ENCODE results near the gene SNTB2. TPM values are rescaled to one million over a fixed set of nuclear protein-coding genes. Genes with fewer than 3 reads are reported as not detected.

The SNTB2 gene
- total RNA-seq, 1 experiment from 2014 or later, result 15.1 TPM

DNA sequence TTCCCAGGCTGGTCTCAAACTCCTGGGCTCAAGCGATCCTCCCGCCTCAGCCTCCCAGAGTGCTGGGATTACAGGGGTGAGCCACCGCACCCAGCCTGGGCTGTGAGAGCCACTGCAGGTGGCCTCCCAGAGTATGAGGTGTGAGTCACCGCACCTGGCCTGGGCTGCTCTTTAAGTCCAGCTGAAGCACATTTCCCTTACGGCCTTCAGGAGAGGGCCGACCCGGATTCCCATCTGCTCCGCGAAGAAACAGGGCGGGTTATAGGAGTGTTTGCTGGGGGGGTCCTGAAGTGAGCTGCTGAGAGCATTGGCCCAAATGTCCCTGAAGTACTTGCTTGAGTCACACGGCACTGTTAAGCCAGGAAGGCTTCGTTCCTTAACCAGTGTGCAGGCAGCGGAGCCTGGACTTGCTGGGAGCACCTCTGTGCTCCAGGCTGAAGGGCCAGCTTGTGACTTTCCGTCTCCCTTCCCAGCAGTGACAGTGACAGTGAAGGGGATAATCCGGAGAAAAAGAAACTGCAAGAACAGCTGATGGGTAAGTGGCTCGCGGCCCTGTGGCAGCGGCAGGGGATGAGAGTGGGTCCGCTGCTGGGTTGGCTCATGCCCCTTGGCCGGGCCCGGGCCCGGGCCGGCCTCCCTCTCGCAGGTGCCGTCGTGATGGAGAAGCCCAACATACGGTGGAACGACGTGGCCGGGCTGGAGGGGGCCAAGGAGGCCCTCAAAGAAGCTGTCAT lies 131.4 kb downstream of the SNTB2 start:
- DNase-seq (ENCODE audit: low spot score), result no peak

DNA sequence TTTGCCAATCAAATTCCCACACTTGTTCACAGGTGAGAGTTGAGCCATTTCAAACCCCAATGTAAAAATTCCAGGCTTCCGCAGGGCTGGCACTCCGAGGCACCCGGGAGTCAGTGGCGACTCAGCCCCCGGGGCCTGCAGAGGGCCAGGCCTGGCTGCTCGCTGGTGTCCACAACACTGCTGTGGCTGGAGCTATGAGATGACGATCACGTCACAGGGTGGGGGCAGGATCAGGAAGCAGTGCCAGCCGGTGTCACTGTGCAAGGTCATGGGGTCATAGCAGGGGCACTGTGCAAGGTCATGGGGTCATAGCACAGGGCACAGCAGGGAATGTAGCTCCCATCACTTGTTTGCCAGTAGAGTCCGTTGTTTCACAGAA lies 131.9 kb downstream of the SNTB2 start:
- DNase-seq (ENCODE audit: low spot score), result no peak

DNA sequence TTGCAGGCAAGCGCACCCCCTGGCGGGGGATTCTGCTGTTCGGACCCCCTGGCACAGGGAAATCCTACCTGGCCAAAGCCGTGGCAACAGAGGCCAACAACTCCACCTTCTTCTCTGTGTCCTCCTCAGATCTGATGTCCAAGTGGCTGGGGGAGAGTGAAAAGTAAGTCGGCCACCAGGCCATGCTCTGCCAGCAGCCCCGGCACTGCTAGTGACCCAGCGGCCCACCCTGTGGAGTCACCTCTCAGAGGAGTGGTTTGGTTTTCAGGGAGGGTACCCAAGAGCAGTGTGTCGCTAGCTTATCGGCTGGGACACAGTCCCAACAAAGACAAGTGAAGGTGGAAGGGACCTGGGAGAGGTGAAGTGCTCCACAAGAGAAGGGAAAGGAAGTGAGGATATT lies 132.4 kb downstream of the SNTB2 start:
- no peak for DNase-seq (ENCODE audit: low spot score)

DNA sequence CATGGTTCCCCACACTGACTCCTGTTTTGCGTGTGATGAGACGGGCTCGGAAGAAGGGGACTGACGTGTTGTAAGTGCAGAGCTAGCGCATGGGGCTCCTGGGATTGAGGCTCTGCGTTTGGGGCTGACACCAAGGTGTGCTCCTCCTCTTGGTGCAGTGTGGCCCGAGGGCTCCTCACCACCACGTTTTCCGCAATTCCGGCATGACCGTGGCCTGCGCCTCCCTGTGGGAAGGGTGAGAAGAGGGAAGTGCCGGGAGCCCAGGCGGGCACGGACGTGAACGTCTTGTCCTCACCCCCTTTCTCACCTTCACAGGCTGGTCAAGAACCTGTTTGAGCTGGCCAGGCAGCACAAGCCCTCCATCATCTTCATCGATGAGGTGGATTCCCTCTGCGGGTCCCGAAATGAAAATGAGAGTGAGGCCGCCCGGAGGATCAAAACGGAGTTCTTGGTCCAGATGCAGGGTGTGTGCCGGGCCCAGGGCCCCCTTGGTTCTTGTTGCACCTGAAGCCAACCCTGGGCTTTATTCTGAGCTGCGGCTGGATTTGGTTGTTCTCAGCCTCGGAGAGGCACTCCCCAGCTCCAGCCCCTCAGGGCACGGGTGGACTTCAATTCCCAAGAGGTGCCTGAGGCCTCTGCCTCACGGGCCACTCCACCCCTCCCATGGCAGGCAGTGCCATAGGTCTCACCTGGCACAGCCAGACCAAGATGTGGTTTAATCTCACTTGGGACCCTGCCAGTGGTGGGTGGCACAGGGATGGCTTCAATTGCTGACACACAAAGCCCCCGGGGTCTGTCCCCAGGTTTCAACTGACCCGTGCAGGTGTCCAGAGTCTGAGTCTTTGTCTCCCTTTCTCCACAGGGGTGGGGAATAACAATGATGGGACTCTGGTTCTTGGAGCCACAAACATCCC lies 133.1 kb downstream of the SNTB2 start:
- no peak for DNase-seq (ENCODE audit: low spot score)

DNA sequence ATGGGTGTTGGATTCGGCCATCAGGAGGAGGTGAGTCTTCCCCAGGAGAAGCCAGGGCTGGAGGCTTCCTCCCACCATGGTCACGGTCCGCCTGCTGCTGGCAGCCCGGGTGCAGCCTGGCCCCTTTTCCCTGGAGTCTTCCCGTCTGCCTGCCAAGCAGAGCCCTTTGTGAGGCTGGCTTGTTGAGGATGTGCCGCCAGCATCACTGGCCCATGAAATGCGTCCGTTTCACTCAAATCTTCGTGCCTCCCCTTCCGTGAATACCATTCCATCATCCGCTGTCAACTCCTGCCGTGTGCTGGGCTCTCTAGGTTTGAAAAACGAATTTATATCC lies 133.7 kb downstream of the SNTB2 start:
- no peak for DNase-seq (ENCODE audit: low spot score)

DNA sequence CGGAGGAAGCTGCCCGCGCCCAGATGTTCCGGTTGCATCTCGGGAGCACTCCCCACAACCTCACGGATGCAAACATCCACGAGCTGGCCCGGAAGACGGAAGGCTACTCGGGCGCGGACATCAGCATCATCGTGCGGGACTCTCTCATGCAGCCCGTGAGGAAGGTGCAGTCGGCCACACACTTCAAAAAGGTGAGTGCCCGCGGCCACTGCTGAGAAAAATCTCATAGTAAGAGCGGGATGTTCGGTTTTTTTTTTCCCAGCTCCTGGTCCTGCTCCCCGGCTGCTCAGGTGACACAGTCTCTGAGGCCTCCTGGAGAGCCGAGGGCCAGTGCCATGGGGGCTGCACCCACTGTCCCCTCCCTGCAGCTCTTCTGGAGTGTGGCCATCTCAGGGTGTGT lies 134.1 kb downstream of the SNTB2 start:
- no peak for DNase-seq (ENCODE audit: low spot score)

DNA sequence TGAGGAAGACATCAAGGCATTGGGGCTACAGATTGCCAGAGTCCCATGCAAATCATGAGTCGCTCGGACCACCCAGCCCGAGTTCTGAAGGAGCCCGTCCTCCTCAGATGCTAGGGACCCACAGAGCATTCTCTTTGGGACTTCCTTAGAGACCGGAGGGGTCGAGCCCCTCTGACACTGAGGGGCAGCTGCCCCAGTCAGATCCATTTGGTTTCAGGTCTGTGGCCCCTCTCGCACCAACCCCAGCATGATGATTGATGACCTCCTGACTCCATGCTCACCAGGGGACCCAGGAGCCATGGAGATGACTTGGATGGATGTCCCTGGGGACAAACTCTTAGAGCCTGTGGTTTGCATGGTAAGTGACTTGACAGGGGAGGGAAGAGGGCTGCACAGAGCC lies 135.4 kb downstream of the SNTB2 start:
- DNase-seq (ENCODE audit: low spot score), result no peak

DNA sequence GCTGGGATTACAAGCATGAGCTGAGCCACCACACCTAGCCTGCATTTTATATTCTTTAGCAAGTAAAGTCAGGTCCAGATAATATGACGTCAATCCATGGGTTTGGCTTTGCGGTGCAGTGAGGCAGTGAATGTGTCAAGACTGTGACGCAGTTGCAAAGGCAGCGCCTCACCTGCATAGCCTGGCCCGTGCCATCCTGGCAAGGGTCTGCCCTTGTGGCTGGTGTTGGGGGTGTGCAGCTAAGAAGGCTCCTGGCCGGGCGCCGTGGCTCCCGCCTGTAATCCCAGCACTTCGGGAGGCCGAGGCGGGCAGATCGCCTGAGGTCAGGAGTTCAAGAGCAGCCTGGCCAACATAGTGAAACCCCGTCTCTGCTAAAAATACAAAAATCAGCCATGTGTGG lies 136.5 kb downstream of the SNTB2 start:
- no peak for DNase-seq (ENCODE audit: low spot score)

DNA sequence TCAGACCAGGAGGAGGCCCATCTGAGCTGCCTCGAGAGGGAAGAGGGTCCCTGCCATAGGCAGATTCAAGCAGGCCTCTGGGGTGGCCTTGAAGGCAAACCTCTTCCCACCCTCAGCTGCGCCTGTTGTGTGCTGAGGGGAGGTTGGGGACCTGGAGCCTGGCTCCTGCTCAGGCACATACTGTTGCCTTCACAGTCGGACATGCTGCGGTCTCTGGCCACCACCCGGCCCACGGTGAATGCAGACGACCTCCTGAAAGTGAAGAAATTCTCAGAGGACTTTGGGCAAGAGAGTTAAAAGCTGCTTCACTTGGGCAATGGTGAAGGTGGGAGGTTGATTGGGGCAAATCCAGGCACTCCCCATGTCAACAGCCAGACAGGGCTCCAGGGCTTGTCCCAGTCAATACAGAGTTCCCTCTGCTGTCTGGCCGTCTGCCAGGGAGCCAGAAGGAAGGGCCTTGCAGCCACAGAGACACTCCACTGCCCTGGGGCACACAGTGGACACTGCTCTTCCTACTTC lies 137.1 kb downstream of the SNTB2 start:
- DNase-seq (ENCODE audit: low spot score), result no peak

DNA sequence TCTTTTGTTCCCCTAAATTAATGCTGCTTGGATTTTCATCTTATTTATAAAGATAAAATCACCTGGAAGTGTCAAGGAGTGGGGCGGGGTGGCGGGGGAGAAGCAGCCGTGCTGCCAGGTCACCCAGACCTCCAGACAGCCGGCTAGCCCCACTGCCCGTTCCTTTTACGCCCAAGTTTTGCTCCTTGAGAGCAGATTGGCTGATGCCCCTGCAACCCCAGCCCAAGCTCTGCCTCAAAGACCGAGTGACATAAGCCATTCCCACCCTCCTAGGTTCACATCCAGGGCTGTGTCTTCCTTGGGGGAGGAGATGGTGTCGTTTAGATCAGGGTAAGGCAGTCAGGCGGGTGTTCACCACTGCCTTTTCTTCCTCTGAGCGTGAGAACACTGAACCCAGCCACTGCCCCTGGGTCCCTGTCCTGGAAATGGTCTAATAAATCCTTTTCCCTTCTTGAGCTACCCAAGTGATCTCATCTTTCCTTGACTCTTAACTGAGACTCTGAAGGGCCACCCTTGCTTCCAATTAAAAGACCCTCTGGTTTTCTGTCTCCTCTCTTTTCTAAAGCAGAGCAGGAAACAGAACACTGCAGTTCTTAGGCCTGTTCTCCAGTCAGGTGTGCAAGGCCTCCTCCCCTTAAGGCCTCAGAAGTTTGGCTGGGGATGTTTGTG lies 137.8 kb downstream of the SNTB2 start:
- no peak for DNase-seq (ENCODE audit: low spot score)

DNA sequence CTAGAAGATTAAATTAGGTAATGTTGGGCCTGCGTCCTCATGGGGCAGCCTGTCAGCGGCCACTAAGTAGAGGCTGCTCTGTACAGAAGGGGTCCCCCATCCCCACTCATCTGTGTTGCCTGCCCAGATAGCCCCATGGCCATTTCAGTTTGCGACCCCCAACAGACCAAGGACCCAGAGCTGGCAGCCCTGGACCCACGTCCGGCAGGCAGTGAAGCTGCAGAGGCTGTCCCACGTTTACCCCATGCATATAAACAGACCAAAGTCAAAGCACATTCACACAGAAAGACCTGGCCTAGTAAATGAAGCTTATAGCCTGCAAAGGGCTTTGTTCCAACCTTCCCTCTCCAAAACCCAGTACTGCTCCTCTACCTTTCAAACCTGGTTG lies 138.8 kb downstream of the SNTB2 start:
- DNase-seq (ENCODE audit: low spot score), result no peak

DNA sequence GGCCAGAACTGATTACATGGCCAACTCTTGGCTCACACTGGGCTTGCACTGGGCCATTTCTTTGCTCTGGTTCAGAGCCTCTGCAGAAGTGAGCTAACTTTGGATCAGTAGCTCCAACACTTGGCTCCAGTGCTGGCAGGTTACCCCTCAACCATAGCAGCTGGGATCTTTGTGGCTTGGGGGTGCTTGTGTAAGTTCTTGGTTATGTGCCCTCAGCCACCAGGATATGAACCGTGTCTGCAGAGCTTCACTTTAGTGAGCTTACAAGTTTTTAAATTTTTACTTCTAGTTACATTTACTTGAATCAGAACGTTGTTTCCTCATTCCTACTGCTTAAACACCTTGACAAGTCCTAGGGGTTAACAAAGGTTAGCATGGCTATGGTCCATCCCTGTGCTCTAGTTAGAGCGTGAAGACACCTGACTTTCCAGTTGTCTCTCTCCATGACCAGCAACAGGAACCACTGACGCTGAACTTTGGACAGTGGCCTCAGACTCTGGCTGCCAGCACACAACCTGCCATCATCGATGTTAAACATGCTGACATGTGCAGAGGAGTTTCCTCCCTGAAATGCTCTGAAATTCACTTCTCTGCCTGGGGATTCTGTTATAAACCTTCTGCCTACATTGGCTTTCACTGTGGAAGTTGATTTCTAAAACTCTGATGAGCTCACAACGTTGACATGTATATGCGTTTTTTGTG lies 139.4 kb downstream of the SNTB2 start:
- no peak for DNase-seq (ENCODE audit: low spot score)

DNA sequence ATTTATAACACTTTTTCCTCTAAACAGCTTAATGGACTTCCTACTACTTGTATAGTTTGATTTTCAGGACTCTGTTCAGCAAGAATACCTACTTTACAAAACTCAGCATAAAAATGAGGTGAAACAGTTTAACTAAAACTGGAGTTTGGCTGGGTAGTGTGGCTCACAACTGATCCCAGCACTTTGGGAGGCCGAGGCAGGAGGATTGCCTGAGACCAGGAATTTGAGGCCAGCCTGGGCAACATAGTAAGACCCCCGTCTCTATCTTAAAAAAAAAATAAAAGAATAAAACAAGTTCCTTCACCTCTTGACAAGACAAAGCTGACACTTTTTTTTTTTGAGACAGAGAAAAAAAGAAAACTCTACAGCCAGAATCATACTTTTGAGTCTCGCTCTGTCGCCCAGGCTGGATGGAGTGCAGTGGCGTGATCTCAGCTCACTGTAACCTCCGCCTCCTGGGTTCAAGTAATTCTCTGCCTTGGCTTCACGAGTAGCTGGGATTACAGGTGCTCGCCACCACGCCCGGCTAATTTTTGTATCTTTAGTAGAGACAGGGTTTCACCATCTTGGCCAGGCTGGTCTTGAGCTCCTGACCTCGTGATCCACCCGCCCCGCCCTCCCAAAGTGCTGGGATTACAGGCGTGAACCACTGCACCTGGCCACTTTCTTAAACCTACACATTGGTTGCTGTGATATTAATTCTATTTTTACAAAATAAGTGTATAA lies 140.8 kb downstream of the SNTB2 start:
- no peak for DNase-seq (ENCODE audit: low spot score)

DNA sequence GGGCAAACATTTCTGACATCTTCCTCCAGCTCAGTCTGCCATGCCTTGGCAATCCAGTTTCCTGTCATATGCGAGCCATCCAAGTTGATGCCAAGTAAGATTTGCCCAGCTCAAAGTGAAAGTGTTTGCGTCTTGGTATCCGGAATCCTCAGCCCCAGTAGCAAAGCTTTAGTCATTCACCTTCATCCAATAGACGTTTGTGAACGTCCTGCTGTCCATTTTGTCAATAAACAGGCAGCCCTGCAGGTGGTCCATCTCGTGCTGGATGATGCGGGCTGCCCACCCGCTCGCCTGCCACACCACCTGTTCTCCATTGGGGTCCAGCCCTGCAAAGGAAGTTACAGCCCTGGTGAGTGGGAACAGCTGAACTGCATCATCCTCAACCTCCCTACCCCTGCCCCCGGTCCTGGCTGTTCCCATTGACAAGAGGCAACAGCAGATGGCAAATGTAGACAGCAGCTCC lies 141.9 kb downstream of the SNTB2 start:
- peak; percentile 58 for DNase-seq (ENCODE audit: low spot score)

DNA sequence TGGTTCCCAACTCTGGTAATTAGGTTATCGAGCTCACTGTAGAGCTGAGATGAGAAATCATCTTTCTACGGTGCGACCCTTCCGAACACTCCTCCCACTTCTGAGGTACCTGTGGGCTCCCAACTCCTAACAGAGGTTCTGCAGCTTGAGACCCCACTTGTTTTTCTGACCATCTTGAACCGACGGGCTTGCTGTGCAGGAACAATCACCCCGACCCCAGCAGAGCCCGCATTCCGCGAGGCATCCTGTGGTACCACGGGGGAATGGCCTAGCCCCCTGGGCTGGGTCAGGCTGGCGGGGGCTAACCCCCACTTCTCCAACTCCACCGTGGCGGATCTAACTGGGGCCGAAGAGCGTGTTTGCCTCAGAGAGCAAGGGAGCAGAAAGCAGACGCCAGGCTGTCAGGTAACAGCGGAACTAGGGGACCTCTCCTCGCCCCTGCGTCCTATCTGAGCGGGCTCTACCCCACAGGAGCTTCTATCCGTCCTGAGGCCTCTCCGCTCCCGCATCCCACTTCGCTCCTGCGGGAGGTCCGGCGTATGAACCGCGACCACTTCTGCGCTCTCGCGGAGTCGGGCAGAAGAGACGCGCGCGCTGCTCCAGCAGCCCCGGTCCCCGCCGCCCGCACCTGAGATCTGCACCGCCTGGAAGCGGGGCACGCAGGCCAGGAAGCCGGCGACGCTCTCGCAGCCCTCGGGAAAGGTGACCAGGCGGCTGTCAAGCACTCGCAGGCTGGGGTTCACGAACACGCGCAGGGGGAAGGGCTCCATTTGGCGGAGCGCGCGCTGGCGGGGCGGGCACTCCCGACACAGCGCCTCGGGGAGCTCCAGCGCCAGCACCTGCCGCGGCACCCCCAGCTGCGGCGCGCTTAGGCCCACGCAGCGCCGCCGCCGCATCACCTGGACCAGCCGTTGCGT lies 142.7 kb downstream of the SNTB2 start:
- no peak for DNase-seq (ENCODE audit: low spot score)

DNA sequence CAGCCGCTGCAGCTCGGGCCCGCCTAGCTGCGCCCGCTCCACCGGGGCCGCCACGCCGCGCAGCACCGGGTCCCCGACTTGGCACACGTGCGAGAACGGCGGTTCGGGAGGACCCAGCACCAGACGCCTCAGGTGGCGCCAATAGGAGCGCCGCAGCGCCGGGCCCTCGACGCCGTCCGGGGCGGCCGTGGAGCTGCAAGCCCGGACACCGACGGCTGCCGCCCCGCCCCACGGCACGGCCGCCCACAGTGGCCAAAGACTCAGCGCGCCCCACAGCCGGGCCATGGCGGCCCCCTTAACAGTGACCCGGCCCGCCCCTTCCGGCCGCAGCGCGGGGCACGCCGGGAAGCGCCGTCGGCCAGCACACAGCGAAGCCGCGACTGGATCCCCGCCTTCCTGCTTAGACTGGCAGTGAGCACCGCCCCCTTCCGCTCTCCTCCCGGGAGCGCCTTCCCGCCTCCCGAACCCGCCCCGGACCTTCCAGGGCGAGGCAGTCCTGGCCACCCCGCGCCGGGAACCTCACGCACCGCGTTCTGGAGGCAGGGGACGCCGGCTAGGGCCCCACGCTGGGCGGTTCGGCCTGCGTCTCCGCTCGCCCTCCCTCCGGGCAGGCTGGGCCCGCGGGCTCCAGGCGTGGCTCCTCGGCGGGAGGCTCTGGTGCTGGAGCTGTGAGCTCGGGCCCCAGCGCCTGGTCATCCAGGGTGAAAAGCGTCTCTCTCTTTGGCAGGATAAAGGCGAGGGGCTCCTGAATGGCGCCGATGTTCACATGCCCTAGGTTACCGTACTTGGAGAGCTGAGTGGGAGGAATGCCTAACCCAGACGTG lies 143.5 kb downstream of the SNTB2 start, which contains the start of gene PDF:
PDF (minus strand) TSS at position 303 of the 824 bp plus-strand sequence; CDS start at position 285, 18 bp downstream.
- peak; percentile 91 for DNase-seq (ENCODE audit: low spot score)

DNA sequence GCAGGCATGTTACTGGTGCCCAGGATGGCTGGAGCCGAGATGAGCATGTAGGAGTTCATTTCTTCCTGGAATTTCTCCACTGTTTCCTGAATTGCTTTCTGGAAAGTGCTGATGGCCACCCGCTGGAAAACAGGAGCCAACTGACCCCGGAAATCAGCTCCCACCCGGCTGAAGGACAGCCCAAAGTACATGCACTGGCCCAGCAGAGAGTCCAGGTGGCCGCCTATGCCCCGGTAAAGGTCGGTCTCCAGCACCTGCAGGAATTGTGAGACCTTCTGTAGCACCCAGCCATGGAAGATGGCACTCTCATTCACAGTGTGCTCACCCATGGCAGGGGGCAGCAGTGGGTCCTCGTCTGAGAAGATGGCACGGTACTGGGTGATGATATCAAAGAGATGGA lies 147.7 kb downstream of the SNTB2 start:
- no peak for DNase-seq (ENCODE audit: low spot score)

DNA sequence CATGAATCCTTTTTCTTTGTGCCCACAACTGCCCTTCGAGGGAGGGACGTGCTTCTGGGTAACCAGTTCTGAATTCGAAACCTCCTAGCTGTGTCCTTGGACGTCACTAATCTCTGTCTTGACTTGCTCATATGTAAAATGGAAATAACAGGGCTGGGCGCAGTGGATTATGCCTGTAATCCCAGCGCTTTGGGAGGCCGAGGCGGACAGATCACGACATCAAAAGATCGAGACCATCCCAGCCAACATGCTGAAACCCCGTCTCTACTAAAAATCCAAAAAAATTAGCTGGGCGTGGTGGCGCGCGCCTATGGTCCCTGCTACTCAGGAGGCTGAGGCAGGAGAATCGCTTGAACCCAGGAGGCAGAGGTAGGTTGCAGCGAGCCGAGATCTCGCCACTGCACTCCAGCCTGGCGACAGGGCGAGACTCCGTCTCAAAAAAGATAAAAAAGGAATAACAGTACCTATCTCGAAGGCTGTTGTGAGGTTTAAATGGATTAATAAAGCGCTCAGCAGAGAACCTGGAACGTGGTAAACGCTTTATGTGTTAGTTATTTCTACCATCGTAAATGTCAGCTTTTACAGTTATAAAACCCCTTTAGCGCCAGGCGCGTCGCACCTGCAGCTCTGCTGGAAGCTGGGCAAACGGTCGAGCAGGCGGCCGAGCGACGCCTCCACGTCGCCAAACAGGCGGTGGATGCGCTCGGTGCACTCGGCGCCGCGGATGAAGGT lies 151.8 kb downstream of the SNTB2 start:
- DNase-seq (ENCODE audit: low spot score), result no peak

Measured in H4 (cell line).